Duodenal mucosa (tissue), 2 donors: ENCODE measurements around the gene PHACTR2.
"Not testable (repeated sequence)": the region's sequence is repeated elsewhere in the genome, so short reads cannot be mapped to it uniquely, and the experiment has no call there.

Experiments used
- H3K27ac ChIP-seq: one replicate; pipeline ENCODE4 v1.7.0; 2013; ENCODE audit warnings: low read depth, low read length
- H3K27me3 ChIP-seq, 2 donors: one replicate each; pipeline ENCODE4 v1.7.0; 2013; ENCODE audit warnings: low read length in 2 of 2, control low read depth in 1 of 2; ENCODE audit not compliant: insufficient read depth in 2 of 2, control insufficient read depth in 1 of 2
- H3K36me3 ChIP-seq, 2 donors: one replicate each; pipeline ENCODE4 v1.7.0; 2013; ENCODE audit warnings: low read length in 2 of 2, control low read depth in 1 of 2; ENCODE audit not compliant: insufficient read depth in 2 of 2, control insufficient read depth in 1 of 2
- H3K4me1 ChIP-seq, 2 donors: one replicate each; pipeline ENCODE4 v1.7.0; 2013; ENCODE audit warnings: low read length in 2 of 2, control low read depth in 1 of 2; ENCODE audit not compliant: insufficient read depth in 2 of 2, control insufficient read depth in 1 of 2
- H3K4me3 ChIP-seq, 2 donors: one replicate each; pipeline ENCODE4 v1.7.0; 2013; ENCODE audit warnings: low read length in 2 of 2, low read depth in 1 of 2
- H3K9ac ChIP-seq, 2 donors: one replicate each; pipeline ENCODE4 v1.7.0; 2013; ENCODE audit warnings: low read length in 2 of 2, low read depth in 1 of 2
- H3K9me3 ChIP-seq, 2 donors: one replicate each; pipeline ENCODE4 v1.7.0; 2013; ENCODE audit warnings: low read length in 2 of 2, control low read depth in 1 of 2; ENCODE audit not compliant: control insufficient read depth in 1 of 2

PHACTR2 gene

GRCh38 chr6:143738072-143738690 is 60.4 kb downstream of the PHACTR2 start:
- H3K9ac ChIP-seq, H3K27me3 ChIP-seq, H3K9me3 ChIP-seq, H3K4me3 ChIP-seq, H3K36me3 ChIP-seq, H3K27ac ChIP-seq: not testable (repeated sequence)
- peaks cover 5 to 23% of the 10 kb centered on the region in 2 donors for H3K4me1 ChIP-seq

DNA sequence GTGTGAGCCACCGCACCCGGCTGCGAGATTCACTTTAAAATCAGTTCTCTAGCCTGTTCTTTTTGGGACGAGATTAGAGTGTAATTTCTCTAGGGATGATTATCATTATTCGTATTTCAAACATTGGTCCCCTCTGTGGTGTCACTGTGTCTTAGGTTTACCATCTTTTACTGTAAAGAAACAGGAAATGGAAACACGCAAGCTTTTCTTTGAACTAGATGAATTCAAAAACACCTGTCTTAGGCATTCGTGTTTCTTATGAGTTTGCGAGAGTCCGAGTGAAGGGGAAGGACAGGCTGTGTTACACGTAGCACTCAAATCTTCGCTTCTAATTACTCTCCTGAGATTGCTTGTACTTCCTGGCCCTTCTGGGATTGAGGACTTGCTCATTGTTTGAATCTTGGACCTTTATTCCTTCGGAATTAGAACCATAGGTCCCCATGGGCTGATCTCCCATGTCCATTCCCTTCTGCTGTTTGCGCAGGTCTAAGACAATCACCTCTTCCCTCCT is 61.6 kb downstream of the PHACTR2 start:
- Histone ChIP-seq H3K36me3 (no peaks in the 10 kb centered on the region), H3K9me3 (no peaks in the 10 kb centered on the region), H3K27ac (no peak overlapping the region), H3K4me3 (no peak overlapping the region), H3K9ac (no peak overlapping the region), H3K27me3 (no peaks in the 10 kb centered on the region), H3K4me1 (peaks cover 11 to 27% of the 10 kb centered on the region in 2 donors)

DNA sequence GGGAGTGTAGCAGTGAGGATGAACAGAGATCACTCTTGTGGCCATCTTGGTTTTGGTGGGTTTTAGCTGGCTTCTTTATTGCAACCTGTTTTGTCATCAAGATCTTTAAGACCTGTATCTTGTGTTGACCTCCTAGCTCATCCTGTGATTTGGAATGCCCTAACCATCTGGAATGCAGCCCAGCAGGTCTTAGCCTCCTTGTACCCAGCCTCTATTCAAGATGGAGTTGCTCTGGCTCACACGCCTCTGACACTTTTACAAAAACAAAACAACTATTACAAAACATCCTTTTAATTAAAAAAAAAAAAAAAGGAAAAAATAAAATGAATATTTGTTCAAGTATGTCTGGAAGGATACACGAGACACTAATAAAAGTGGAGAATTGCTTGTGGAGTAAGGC is 62.4 kb downstream of the PHACTR2 start:
- no peak overlapping the region for H3K9ac ChIP-seq
- peaks cover 19 to 29% of the 10 kb centered on the region in 2 donors for H3K4me1 ChIP-seq

GRCh38 chr6:143741480-143741879 is 63.7 kb downstream of the PHACTR2 start:
- Histone ChIP-seq H3K27me3 (no peaks in the 10 kb centered on the region), H3K4me1 (peaks cover 32 to 41% of the 10 kb centered on the region in 2 donors), H3K4me3 (no peak overlapping the region), H3K9ac (no peak overlapping the region), H3K27ac (no peak overlapping the region), H3K36me3 (no peaks in the 10 kb centered on the region), H3K9me3 (no peaks in the 10 kb centered on the region)

More for the DNA sequence above, 62.4 kb downstream of the PHACTR2 start:
- Histone ChIP-seq H3K27ac (no peak overlapping the region), H3K27me3 (no peaks in the 10 kb centered on the region), H3K9me3 (no peaks in the 10 kb centered on the region), H3K36me3 (no peaks in the 10 kb centered on the region), H3K4me3 (no peak overlapping the region)

- no peak overlapping the region for H3K27ac ChIP-seq
- H3K4me1 ChIP-seq = peaks cover 38 to 50% of the 10 kb centered on the region in 2 donors
- no peaks in the 10 kb centered on the region for H3K27me3 ChIP-seq
- H3K36me3 ChIP-seq = no peaks in the 10 kb centered on the region
- no peak overlapping the region for H3K4me3 ChIP-seq
- no peak overlapping the region for H3K9ac ChIP-seq
- no peaks in the 10 kb centered on the region for H3K9me3 ChIP-seq
Observed at GRCh38 chr6:143742070-143742954, 64.5 kb downstream of the PHACTR2 start.

GRCh38 chr6:143742955-143743255 is 65.1 kb downstream of the PHACTR2 start:
- Histone ChIP-seq H3K4me3 (no peak overlapping the region), H3K4me1 (peaks cover 43 to 55% of the 10 kb centered on the region in 2 donors), H3K9ac (no peak overlapping the region), H3K27ac (no peak overlapping the region), H3K27me3 (no peaks in the 10 kb centered on the region), H3K36me3 (no peaks in the 10 kb centered on the region), H3K9me3 (no peaks in the 10 kb centered on the region)

GRCh38 chr6:143743301-143744166 is 65.8 kb downstream of the PHACTR2 start:
- no peaks in the 10 kb centered on the region for H3K27me3 ChIP-seq
- peak overlapping the region; percentile 26 for H3K27ac ChIP-seq
- peaks cover 48 to 60% of the 10 kb centered on the region in 2 donors for H3K4me1 ChIP-seq
- no peaks in the 10 kb centered on the region for H3K36me3 ChIP-seq
- no peak overlapping the region for H3K9ac ChIP-seq
- H3K4me3 ChIP-seq = peak overlapping the region in 1 of 2 donors; percentile 0
- no peaks in the 10 kb centered on the region for H3K9me3 ChIP-seq

DNA sequence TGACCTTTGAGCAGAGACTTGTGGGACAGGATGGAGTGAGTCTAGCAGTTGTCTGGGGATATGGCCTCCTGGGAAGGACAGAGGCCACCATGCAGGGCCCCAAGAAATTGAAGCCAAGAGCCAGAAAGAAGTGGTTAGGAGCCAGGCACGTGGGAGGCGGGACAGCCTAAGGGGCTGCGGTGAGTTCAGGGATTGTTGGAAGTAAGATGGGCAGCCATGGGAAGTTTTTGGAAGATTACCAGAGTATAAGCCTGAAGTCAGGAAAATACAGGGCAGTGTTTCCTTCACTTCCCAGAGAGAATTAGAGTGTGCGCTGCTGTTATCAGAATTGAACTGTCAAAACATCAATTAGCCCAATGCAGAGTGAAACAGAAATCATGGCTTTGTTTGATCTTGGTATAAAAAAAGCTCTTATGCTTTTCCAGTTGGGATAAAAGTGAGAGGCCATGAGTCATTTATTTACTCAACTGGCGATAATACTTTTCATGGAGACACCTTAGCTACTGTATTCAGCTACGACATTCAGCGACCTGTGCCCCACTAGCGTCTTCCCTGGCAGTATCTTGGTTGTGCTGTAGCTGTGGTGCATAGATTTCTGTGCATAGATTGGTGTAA is 66.9 kb downstream of the PHACTR2 start:
- Histone ChIP-seq H3K9ac (peak overlapping the region in 1 of 2 donors; percentile 26), H3K36me3 (no peaks in the 10 kb centered on the region), H3K9me3 (no peaks in the 10 kb centered on the region), H3K4me1 (peaks cover 48 to 68% of the 10 kb centered on the region in 2 donors), H3K4me3 (peak overlapping the region; percentile 40 to 41), H3K27me3 (no peaks in the 10 kb centered on the region), H3K27ac (peak overlapping the region; percentile 15)

GRCh38 chr6:143745166-143746133 is 67.7 kb downstream of the PHACTR2 start:
- peaks cover 48 to 68% of the 10 kb centered on the region in 2 donors for H3K4me1 ChIP-seq

More at GRCh38 chr6:143745166-143746133, 67.7 kb downstream of the PHACTR2 start:
- Histone ChIP-seq H3K9ac (peak overlapping the region in 1 of 2 donors; percentile 26), H3K4me3 (peak overlapping the region; percentile 40 to 41), H3K27me3 (no peaks in the 10 kb centered on the region), H3K27ac (no peak overlapping the region), H3K36me3 (no peaks in the 10 kb centered on the region), H3K9me3 (no peaks in the 10 kb centered on the region)
